Body of pancreas (tissue), 4 donors: ENCODE data around the gene SLC5A4. TPM values are rescaled to one million over a fixed set of nuclear protein-coding genes. Genes with fewer than 3 reads are reported as not detected.

Experiments
- ATAC-seq: fragments of 150-250 bp; one replicate; pipeline ENCODE4 v1.9.1; 2016
- DNase-seq, 4 donors: peaks; one replicate each; pipeline ENCODE4 v3.0.0-alpha.2; 2019
- H3K27ac ChIP-seq, 4 donors: fragments of 200-600 bp; sonication (generic); 1 replicate in 3 of 4; 2 replicates in 1 of 4; pipeline versions ENCODE4 v1.5.1 to v1.6.1; 2016 to 2019; ENCODE audit warnings: mild to moderate bottlenecking in 1 of 4, mixed read lengths in 1 of 4, moderate library complexity in 1 of 4
- H3K27me3 ChIP-seq, 2 donors: fragments of 200-600 bp; sonication (generic); one replicate each; pipeline ENCODE4 v1.6.0; 2016; ENCODE audit warnings: mild to moderate bottlenecking in 1 of 2
- H3K36me3 ChIP-seq, 2 donors: fragments of 200-600 bp; sonication (generic); replicated peaks in 1 of 2; 2 replicates each; pipeline ENCODE4 v1.5.1; 2016; ENCODE audit warnings: low read depth in 2 of 2; ENCODE audit not compliant: insufficient read depth in 1 of 2
- H3K4me1 ChIP-seq: fragments of 200-600 bp; sonication (generic); one replicate; pipeline ENCODE4 v1.6.0; 2016
- H3K4me3 ChIP-seq, 2 donors: fragments of 200-600 bp; sonication (generic); 1 replicate in 1 of 2; 2 replicates in 1 of 2; pipeline ENCODE4 v1.5.1; 2016 to 2019
- H3K9me3 ChIP-seq, 3 donors: fragments of 200-600 bp; sonication (generic); 1 replicate in 2 of 3; 2 replicates in 1 of 3; pipeline ENCODE4 v1.5.1; 2016
- CTCF ChIP-seq, 7 experiments: fragments of 450-650 bp in 4 of 7; fragments of 200-600 bp in 3 of 7; sonication (generic) in 3 of 7; IDR thresholded peaks; one replicate each; pipeline ENCODE4 v1.5.1; 2016 to 2019; ENCODE audit warnings: antibody characterized with exemption in 7 of 7
- POLR2A ChIP-seq, 3 donors: fragments of 450-650 bp; IDR thresholded peaks; one replicate each; pipeline ENCODE4 v1.6.1; 2016; ENCODE audit warnings: antibody characterized with exemption in 3 of 3, mild to moderate bottlenecking in 2 of 3
- WGBS, 2 donors: methylation state at CpG; one replicate each; pipeline ENCODE4 v1.1.5; 2017; 5-methylcytosine and 5-hydroxymethylcytosine counted together
- intact Hi-C: fragments of 100-400 bp; cut with DNase I; formaldehyde crosslinking; loops from one replicate; pipeline ENCODE4 v1.15.1; 2023
- total RNA-seq, 2 donors: library from RNA; depleted of rRNA; stranded (reverse); fragments of >200 nt; gene quantifications; one replicate each; pipeline ENCODE4 v1.1.0, GENCODE V29; 2016

SLC5A4 gene
- total RNA-seq, 2 donors from 2014 or later = 0.26 to 0.33 TPM

DNA sequence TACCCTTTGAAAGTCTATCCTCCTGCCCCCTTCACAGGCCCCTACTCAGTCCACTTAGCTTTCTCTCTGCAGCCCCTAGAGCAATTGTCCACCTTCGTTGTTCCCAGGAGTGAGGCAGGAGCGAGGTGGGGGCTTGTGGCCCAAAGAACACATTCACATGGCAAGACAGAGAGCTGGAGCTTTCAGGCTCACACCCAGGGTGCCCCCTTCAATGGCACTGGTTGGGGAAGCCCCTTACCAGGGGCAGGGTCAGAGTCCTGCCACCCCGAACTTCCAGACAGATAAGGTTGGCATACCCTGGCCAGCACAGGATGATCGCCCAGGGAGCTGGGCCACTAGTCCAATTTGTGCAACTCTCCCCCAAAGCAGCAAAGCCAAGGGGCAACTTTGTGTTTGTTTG lies 6.2 kb upstream of the SLC5A4 start:
- TF ChIP-seq POLR2A (IDR thresholded peaks at IDR 0.05) = no peak
- no peak for TF ChIP-seq CTCF (IDR thresholded peaks at IDR 0.05)
- intact Hi-C loops = loop anchor here (10.0 kb wide), 1 partner anchor 277 kb away; no protein-coding TSS in a partner anchor

DNA sequence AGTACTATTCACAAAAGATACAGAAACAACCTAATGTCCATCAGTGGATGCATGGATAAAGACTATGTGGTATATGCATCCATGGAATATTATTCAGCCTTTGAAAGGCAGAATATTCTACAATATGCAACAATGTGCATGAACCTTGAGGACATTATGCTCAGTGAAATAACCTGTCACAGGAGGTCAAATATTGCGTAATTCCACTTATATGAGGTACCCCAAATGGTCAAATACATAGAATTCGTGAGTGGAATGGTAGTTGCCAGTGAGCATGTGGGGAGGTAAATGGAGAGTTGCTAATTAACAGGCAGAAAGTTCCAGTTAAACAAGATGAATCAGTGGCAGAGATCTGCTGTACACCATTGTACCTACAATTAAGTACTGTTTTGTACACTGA lies 3.6 kb upstream of the SLC5A4 start:
- Histone ChIP-seq H3K4me3 (no peak overlapping the region), H3K4me1 (no peaks in the 10 kb centered on the region), H3K9me3 (no peaks in the 10 kb centered on the region), H3K27ac (no peak overlapping the region), H3K36me3 (no peaks in the 10 kb centered on the region), H3K27me3 (no peaks in the 10 kb centered on the region)
- WGBS, 2 donors = 62% methylated on average over 2 of the region's 2 CpGs
- intact Hi-C loops = no loop called here
- ATAC-seq (no peak), DNase-seq (no peak)
- TF ChIP-seq CTCF (IDR thresholded peaks at IDR 0.05) = no peak
- TF ChIP-seq POLR2A (IDR thresholded peaks at IDR 0.05) = no peak

More for the DNA sequence above, 6.2 kb upstream of the SLC5A4 start:
- 48 to 59% methylated on average over 4 of the region's 4 CpGs for WGBS, 2 donors
- no peak for ATAC-seq
- Histone ChIP-seq H3K4me3 (no peak overlapping the region), H3K36me3 (no peaks in the 10 kb centered on the region), H3K27ac (no peak overlapping the region), H3K9me3 (no peaks in the 10 kb centered on the region), H3K27me3 (no peaks in the 10 kb centered on the region), H3K4me1 (no peaks in the 10 kb centered on the region)
- no peak for DNase-seq

DNA sequence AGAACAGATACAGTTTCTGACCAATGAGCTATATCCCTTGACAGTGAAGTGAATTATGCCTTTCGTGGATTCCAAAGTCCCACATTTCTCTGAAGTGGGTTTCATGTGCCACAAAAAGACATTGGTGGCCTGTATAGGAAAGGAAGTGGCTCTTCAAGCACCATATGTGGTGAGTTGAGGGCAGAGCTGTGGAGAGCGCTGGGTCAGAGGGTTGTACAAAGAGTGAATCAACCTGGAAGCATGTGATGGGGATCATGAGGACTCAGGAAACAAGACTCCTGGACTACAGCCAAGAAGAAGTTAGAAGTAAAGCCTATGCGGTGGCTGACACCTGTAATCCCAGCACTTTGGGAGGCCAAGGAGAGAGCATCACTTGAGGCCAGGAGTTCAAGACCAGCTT lies 579 bp upstream of the SLC5A4 start:
- H3K36me3 ChIP-seq = no peaks in the 10 kb centered on the region
- WGBS, 2 donors = 71 to 80% methylated on average over 3 of the region's 3 CpGs
- DNase-seq (no peak), ATAC-seq (no peak)
- no peaks in the 10 kb centered on the region for H3K4me1 ChIP-seq
- H3K4me3 ChIP-seq = no peak overlapping the region
- intact Hi-C loops = no loop called here
- H3K9me3 ChIP-seq = no peaks in the 10 kb centered on the region
- TF ChIP-seq CTCF (IDR thresholded peaks at IDR 0.05) (no peak), POLR2A (IDR thresholded peaks at IDR 0.05) (no peak)
- H3K27ac ChIP-seq = no peak overlapping the region
- H3K27me3 ChIP-seq = no peaks in the 10 kb centered on the region

DNA sequence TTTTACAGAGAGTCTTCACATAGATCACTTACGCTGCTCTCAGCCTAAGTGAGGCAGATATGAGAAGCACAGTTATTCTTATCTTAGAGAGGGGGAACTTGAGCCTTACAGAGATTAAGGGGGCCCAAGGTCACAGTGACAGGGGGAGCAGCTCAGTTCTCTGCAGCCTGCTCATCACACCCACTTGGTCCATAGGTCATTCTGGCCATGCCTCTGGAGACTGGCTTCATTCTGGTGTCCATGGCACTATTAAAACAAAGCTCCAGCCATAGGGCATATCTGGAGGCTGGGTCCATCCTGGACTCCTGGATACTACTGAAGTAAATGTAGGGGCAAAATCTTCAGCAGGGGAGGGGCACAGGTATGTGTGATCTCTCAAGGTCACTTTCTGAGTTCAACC lies 5.9 kb downstream of the SLC5A4 start:
- H3K4me1 ChIP-seq = no peaks in the 10 kb centered on the region
- no peaks in the 10 kb centered on the region for H3K36me3 ChIP-seq
- no peak overlapping the region for H3K4me3 ChIP-seq
- no peak overlapping the region for H3K27ac ChIP-seq
- intact Hi-C loops = no loop called here
- H3K27me3 ChIP-seq = no peaks in the 10 kb centered on the region
- no peaks in the 10 kb centered on the region for H3K9me3 ChIP-seq
- TF ChIP-seq POLR2A (IDR thresholded peaks at IDR 0.05) (no peak), CTCF (IDR thresholded peaks at IDR 0.05) (no peak)
- ATAC-seq (no peak), DNase-seq (no peak)
- WGBS, 2 donors = 72 to 95% methylated on average over 1 of the region's 1 CpG

DNA sequence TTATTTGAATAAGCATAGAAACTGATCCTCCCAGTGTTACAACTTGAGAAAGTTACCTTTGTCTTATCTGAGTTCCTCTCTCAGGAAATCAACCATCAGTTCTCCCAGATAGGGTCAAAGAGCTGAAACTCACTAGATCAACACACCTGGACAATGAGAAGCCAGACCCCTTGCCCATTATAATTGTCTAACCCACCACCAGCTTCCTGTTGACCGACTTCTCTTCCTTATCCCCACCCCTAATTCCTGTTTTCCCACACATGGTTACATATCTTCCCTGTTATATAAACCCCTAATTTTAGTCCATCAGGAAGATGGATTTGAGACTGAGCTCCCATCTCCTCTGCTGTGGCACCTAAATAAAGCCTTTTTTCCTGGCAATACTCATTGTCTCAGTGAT lies 6.9 kb downstream of the SLC5A4 start:
- TF ChIP-seq CTCF (IDR thresholded peaks at IDR 0.05) (no peak), POLR2A (IDR thresholded peaks at IDR 0.05) (no peak)
- intact Hi-C loops = no loop called here
- ATAC-seq (no peak), DNase-seq (no peak)
- 33 to 46% methylated on average over 1 of the region's 1 CpG for WGBS, 2 donors
- Histone ChIP-seq H3K27ac (no peak overlapping the region), H3K4me3 (no peak overlapping the region), H3K9me3 (no peaks in the 10 kb centered on the region), H3K4me1 (no peaks in the 10 kb centered on the region), H3K27me3 (no peaks in the 10 kb centered on the region), H3K36me3 (no peaks in the 10 kb centered on the region)
